Neural progenitor cell (in vitro differentiated cells): ENCODE data around the gene UPK2.

Experiments used
- EZH2 ChIP-seq: fragments of 200-600 bp; sonication (generic); IDR thresholded peaks from 2 replicates; pipeline ENCODE4 v1.6.1; 2017; ENCODE audit warnings: antibody characterized with exemption, mild to moderate bottlenecking, moderate library complexity
- TF ChIP-seq, protein P1 (sequence below): fragments of 200-600 bp; sonication (generic); IDR thresholded peaks from 2 replicates; pipeline ENCODE4 v1.5.1; 2017; ENCODE audit warnings: antibody characterized with exemption, mild to moderate bottlenecking

DNA sequence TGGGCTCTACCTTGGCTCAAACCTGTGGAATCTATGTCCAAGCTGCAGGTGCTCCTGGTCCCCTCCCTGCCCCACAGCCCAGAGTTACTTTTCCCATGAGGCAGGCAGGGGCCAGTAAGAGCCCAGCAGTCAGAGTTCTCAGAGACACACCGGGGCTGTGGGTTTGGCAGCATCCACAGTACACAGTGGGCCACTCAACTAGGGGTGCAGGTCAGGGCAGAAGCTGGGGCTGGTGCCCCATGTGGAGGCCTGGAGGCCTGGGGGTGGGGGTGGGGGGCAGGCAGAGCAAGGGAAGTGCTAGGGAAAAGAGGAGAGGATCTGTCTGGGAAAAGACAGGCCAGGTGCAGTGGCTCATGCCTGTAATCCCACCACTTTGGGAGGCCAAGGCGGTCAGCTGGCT lies 2.5 kb downstream of the UPK2 start:
- TF ChIP-seq, protein P1, sequence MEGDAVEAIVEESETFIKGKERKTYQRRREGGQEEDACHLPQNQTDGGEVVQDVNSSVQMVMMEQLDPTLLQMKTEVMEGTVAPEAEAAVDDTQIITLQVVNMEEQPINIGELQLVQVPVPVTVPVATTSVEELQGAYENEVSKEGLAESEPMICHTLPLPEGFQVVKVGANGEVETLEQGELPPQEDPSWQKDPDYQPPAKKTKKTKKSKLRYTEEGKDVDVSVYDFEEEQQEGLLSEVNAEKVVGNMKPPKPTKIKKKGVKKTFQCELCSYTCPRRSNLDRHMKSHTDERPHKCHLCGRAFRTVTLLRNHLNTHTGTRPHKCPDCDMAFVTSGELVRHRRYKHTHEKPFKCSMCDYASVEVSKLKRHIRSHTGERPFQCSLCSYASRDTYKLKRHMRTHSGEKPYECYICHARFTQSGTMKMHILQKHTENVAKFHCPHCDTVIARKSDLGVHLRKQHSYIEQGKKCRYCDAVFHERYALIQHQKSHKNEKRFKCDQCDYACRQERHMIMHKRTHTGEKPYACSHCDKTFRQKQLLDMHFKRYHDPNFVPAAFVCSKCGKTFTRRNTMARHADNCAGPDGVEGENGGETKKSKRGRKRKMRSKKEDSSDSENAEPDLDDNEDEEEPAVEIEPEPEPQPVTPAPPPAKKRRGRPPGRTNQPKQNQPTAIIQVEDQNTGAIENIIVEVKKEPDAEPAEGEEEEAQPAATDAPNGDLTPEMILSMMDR = no peak
- TF ChIP-seq EZH2 = no peak
